K562 (cell line): ENCODE data around the gene NUBP2. TPM values are rescaled to one million over a fixed set of nuclear protein-coding genes. Genes with fewer than 3 reads are reported as not detected.

Experiments
- ATF6 ChIP-seq: sonication (generic); formaldehyde crosslinking; IDR thresholded peaks from 2 replicates; pipeline ENCODE4 v1.4.0; 2020; ENCODE audit warnings: mild to moderate bottlenecking, missing genetic modification reagents
- CGGBP1 ChIP-seq: fragments of 250-450 bp; sonication (Bioruptor Pico); IDR thresholded peaks from 2 replicates; pipeline ENCODE4 v1.9.0; 2021; ENCODE audit warnings: mild to moderate bottlenecking
- EP400 ChIP-seq: fragments of 450-650 bp; IDR thresholded peaks from 2 replicates; pipeline ENCODE4 v1.6.1; 2017; ENCODE audit warnings: antibody characterized with exemption, mild to moderate bottlenecking, moderate library complexity
- ETV5 ChIP-seq: sonication (generic); formaldehyde crosslinking; IDR thresholded peaks from 2 replicates; pipeline ENCODE4 v1.4.0; 2020; ENCODE audit warnings: low read depth, mild to moderate bottlenecking, missing genetic modification reagents
- FOXJ2 ChIP-seq: fragments of 200-800 bp; sonication (Bioruptor generic); IDR thresholded peaks from 2 replicates; pipeline ENCODE4 v1.6.1; 2016; ENCODE audit warnings: missing genetic modification characterization, missing compliant biosample characterization
- FOXM1 ChIP-seq, 2 experiments: fragments of 450-650 bp in 1 of 2; sonication (generic) in 1 of 2; formaldehyde crosslinking in 1 of 2; IDR thresholded peaks; 2 replicates each; pipeline versions ENCODE4 v1.6.1 to v1.9.0; 2017 to 2022; ENCODE audit warnings: low read depth in 2 of 2, mild to moderate bottlenecking in 2 of 2, missing genetic modification reagents in 1 of 2, moderate library complexity in 1 of 2
- HMGXB4 ChIP-seq: sonication (generic); formaldehyde crosslinking; IDR thresholded peaks from 2 replicates; pipeline ENCODE4 v1.8.1; 2023; ENCODE audit warnings: mild to moderate bottlenecking, missing genetic modification reagents
- HNRNPLL ChIP-seq: fragments of 200-400 bp; formaldehyde crosslinking; IDR thresholded peaks from 2 replicates; pipeline ENCODE4 v1.6.1; 2017; ENCODE audit warnings: low read length, low read depth, mild to moderate bottlenecking; ENCODE audit not compliant: poor library complexity, severe bottlenecking
- MAX ChIP-seq: sonication (generic); formaldehyde crosslinking; IDR thresholded peaks from 2 replicates; pipeline ENCODE4 v1.9.0; 2022; ENCODE audit warnings: mild to moderate bottlenecking, missing genetic modification reagents
- NCOA1 ChIP-seq: fragments of 450-650 bp; IDR thresholded peaks from 2 replicates; pipeline ENCODE4 v1.6.1; 2016; ENCODE audit warnings: low read depth
- NRF1 ChIP-seq, 2 experiments: fragments of 450-650 bp; IDR thresholded peaks in 1 of 2; conservative IDR thresholded peaks in 1 of 2; 2 replicates each; pipeline ENCODE4 v1.6.1; 2014; ENCODE audit warnings: mild to moderate bottlenecking in 2 of 2
- PML ChIP-seq: IDR thresholded peaks from 2 replicates; pipeline ENCODE4 v1.6.1; 2012; ENCODE audit warnings: low read length, inconsistent platforms
- SRF ChIP-seq, 2 experiments: fragments of 250-450, 450-650 bp in 1 of 2; sonication (Bioruptor Pico) in 1 of 2; sonication (generic) in 1 of 2; formaldehyde crosslinking; IDR thresholded peaks; 2 replicates each; pipeline versions ENCODE4 v1.5.0 to v1.5.1; 2020 to 2022; ENCODE audit warnings: mild to moderate bottlenecking in 1 of 2, missing genetic modification reagents in 1 of 2
- STAT5B ChIP-seq: fragments of 250-450 bp; sonication (Bioruptor Pico); IDR thresholded peaks from 2 replicates; pipeline ENCODE4 v1.8.0; 2021; ENCODE audit warnings: mild to moderate bottlenecking, inconsistent platforms
- THAP7 ChIP-seq: fragments of 250-450 bp; sonication (Bioruptor Pico); IDR thresholded peaks from 2 replicates; pipeline ENCODE4 v1.5.0; 2021
- ZC3H4 ChIP-seq: sonication (generic); formaldehyde crosslinking; IDR thresholded peaks from 2 replicates; pipeline ENCODE4 v1.9.0; 2021; ENCODE audit warnings: missing genetic modification reagents, borderline replicate concordance
- ZNF23 ChIP-seq: fragments of 250-450 bp; sonication (Bioruptor Pico); IDR thresholded peaks from 2 replicates; pipeline ENCODE4 v1.4.0; 2020; ENCODE audit warnings: mild to moderate bottlenecking
- ZNF830 ChIP-seq: fragments of 250-450 bp; sonication (Bioruptor Pico); IDR thresholded peaks from 2 replicates; pipeline ENCODE4 v1.5.0; 2021; ENCODE audit warnings: mild to moderate bottlenecking
- polyA plus RNA-seq, 8 experiments: library from polyadenylated mRNA; depleted of rRNA in 4 of 8; stranded (reverse) in 5 of 8; unstranded in 3 of 8; fragments of >200 nt; fragmentation: Nextera tagmentation in 2 of 8; fragmentation: Illumina TruSeq in 1 of 8; extraction: Ambion mirVana in 2 of 8; extraction: Trizol in 1 of 8; gene quantifications; 2 replicates each; pipeline versions ENCODE4 v1.2.1 to v1.2.3, GENCODE V29; 2011 to 2014; ENCODE audit warnings: inconsistent platforms in 1 of 8, missing spikeins in 1 of 8
- total RNA-seq, 7 experiments: library from RNA; depleted of rRNA in 6 of 7; stranded (reverse); fragments of >200 nt in 6 of 7; fragmentation: Illumina TruSeq in 2 of 7; extraction: Trizol in 2 of 7; gene quantifications; 2 replicates each; pipeline versions ENCODE4 v1.2.1 to v1.2.3, GENCODE V29; 2011 to 2021; ENCODE audit warnings: low replicate concordance in 1 of 7

The NUBP2 gene
- total and polyA plus RNA-seq, 9 of the 15 experiments (the other 6 are each of a cell fraction or from before 2014, with no cell fraction given): 1.8 to 115 (median 24.0) TPM

GRCh38 chr16:1772908-1773702, 9.7 kb upstream of the NUBP2 start, which contains the start of gene MRPS34 (continued):
- TF ChIP-seq NRF1 (conservative IDR thresholded peaks at IDR 0.05 in 1 of 2, IDR thresholded peaks at IDR 0.05 in 1 of 2) (peak; percentile 70 to 73), PML (peak; percentile 76), MAX (peak; percentile 90), EP400 (peak; percentile 93), THAP7 (CRISPR knock-in tag) (0 out of 2 replicates have a peak, but pooled peaks have one; percentile 61), ETV5 (CRISPR knock-in tag) (peak; percentile 91), SRF (CRISPR knock-in tag; IDR thresholded peaks at IDR 0.05) (peak in 1 of 2 experiments; percentile 22; a peak in 1 of 4 replicates), HMGXB4 (CRISPR knock-in tag) (peak; percentile 87; the same call in 1 of the 2 replicates), STAT5B (CRISPR knock-in tag) (no peak), ZC3H4 (CRISPR knock-in tag) (no peak), NCOA1 (peak; percentile 96), HNRNPLL (peak; percentile 56), CGGBP1 (CRISPR knock-in tag) (0 out of 2 replicates have a peak, but pooled peaks have one; percentile 49), FOXJ2 (tag) (0 out of 2 replicates have a peak, but pooled peaks have one; percentile 35), ATF6 (CRISPR knock-in tag) (peak; percentile 43; the same call in 1 of the 2 replicates), FOXM1 (IDR thresholded peaks at IDR 0.05; ENCODE audit: low read depth) (no peak), FOXM1 (CRISPR knock-in tag; IDR thresholded peaks at IDR 0.05; ENCODE audit: low read depth) (peak; percentile 20; the same call in 1 of the 2 replicates), ZNF23 (CRISPR knock-in tag) (no peak), ZNF830 (CRISPR knock-in tag) (0 out of 2 replicates have a peak, but pooled peaks have one; percentile 5)
